ENCODE measurements around the gene NOL7. TPM values are rescaled to one million over a fixed set of nuclear protein-coding genes. Genes with fewer than 3 reads are reported as not detected.

Gene NOL7
- 39.0 and 48.5 TPM in 2 replicates for total RNA-seq

DNA sequence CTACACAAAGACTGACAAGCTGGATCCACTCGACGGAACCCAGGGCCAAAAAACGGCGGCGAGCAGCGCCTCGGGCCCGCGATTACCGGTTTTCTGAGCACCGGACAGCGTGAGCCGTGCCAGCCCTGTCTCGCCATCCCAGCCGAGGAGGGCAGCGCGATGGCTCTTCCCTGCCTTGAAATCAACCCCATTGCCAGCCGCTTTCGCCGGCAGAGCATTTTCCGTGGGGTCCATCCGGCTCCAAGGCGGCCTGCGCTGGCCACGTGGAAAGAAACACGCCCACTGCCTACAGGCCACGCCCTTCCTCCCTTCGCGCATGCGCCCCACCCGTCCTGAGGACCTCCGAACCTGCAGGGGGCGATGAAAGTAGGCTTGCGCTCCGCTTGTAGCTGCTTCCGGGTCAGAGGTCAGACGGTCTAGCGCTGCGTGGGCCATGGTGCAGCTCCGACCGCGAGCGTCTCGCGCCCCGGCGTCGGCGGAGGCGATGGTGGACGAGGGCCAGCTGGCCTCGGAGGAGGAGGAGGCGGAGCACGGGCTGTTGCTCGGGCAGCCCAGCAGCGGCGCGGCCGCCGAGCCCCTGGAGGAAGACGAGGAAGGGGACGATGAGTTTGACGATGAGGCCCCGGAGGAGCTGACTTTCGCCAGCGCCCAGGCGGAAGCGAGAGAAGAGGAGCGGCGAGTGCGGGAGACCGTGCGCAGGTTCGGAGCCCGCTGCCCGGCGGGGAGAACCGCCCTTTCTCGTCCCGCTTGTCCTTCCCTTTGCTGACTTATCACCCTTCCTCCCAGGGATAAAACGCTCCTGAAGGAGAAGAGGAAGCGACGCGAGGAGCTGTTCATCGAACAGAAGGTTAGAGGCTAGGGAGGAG lies at the start of gene NOL7:
Gene NOL7, plus strand, starts transcription at position 410 of the 866 bp plus-strand sequence. Its CDS starts 24 bp downstream, at position 434.

DNA sequence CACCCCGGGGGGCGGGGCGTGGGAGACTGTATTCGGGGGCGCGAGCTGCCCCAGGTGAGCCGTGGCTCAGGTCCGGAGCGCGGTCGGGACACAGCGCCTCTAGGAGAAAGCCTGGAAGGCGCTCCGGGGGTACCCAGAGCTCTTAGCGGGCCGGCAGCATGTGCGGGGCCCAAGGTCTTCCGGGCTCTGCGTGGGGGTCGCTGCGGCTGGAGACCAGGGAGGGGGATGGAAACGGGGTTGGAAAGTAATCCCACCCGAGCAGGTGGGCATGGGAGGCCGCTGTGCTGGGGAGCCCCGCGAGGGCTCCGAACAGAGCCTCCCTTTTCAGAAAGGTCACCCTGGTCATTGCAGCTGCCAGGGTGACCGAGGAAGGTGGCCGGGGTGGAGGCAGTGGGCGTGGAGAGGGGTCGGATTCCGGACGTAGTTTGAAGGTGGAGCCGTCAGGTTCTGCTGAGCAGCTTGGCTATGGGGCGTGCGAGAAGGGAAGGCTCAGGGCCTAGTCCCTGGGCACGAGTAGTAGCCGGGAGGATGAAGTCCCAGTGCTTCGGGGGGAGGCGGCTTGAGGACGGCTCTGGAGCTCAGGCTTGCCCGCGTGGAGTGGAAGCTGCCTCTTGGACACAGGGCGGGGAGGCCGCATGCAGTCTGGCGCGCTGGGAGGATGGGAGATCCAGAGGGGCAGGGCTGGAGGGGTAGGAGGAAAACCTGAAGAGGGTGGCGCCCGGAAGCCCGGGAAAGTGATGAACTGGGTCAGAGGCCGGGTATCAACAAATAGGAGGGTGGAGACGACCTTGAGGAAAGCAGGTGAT lies 40.4 kb upstream of the NOL7 start, which contains the start of gene SIRT5:
Gene SIRT5, plus strand, starts transcription at position 31 of the 806 bp plus-strand sequence. CDS start 9,510 bp downstream, outside the sequence.

Other genes with a start within 250 kb of the NOL7 start
- 1.9 and 3.5 TPM in 2 replicates for gene GFOD1, start 127.7 kb upstream of the NOL7 start, total RNA-seq
- gene SIRT5, start 40.7 kb upstream of the NOL7 start, total RNA-seq: 4.8 and 5.7 TPM in 2 replicates
- 29.2 and 32.8 TPM in 2 replicates for gene RANBP9, start 96.5 kb downstream of the NOL7 start, total RNA-seq
- gene MCUR1, start 199.2 kb downstream of the NOL7 start, total RNA-seq: 3.6 and 7.6 TPM in 2 replicates

All from bronchial smooth muscle cell (primary cell).